Breast epithelium (tissue), 3 donors: Measurements from ENCODE around the gene MYBPC1.

Source experiments
- POLR2A ChIP-seq: fragments of 450-650 bp; IDR thresholded peaks from one replicate; pipeline ENCODE4 v1.6.1; 2016; ENCODE audit warnings: antibody characterized with exemption, mild to moderate bottlenecking, moderate library complexity
- POLR2AphosphoS5 ChIP-seq, 3 donors: sonication (generic); formaldehyde crosslinking; IDR thresholded peaks; one replicate each; pipeline ENCODE4 v1.6.1; 2017; ENCODE audit warnings: antibody characterized with exemption in 3 of 3

- TF ChIP-seq POLR2AphosphoS5 (IDR thresholded peaks at IDR 0.05) (no peak), POLR2A (no peak)
These were observed 132.3 kb downstream of the MYBPC1 start for GRCh38 chr12:101727098-101727497.
